Measurements from ENCODE around the gene TIMM10B. TPM values are rescaled to one million over a fixed set of nuclear protein-coding genes. Genes with fewer than 3 reads are reported as not detected.
A peak's percentile ranks its signal among the peaks of the same experiment; 100 is the strongest.

TIMM10B gene
- total and polyA plus RNA-seq, 10 donors: 10.7 to 71.3 (median 40.6) TPM

- TF ChIP-seq, protein P1, sequence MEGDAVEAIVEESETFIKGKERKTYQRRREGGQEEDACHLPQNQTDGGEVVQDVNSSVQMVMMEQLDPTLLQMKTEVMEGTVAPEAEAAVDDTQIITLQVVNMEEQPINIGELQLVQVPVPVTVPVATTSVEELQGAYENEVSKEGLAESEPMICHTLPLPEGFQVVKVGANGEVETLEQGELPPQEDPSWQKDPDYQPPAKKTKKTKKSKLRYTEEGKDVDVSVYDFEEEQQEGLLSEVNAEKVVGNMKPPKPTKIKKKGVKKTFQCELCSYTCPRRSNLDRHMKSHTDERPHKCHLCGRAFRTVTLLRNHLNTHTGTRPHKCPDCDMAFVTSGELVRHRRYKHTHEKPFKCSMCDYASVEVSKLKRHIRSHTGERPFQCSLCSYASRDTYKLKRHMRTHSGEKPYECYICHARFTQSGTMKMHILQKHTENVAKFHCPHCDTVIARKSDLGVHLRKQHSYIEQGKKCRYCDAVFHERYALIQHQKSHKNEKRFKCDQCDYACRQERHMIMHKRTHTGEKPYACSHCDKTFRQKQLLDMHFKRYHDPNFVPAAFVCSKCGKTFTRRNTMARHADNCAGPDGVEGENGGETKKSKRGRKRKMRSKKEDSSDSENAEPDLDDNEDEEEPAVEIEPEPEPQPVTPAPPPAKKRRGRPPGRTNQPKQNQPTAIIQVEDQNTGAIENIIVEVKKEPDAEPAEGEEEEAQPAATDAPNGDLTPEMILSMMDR (IDR thresholded peaks at IDR 0.05 in 8 of 11, conservative IDR thresholded peaks at IDR 0.05 in 3 of 11): no peak
- no peak for TF ChIP-seq POLR2AphosphoS5 (IDR thresholded peaks at IDR 0.05)
- TF ChIP-seq POLR2A (IDR thresholded peaks at IDR 0.05): no peak
- H3K27ac ChIP-seq: no peak overlapping the region
- 91 to 100% (median 95%) methylated on average over 2 of the region's 2 CpGs for WGBS, 5 donors
Observed at GRCh38 chr11:6453152-6453551, 28.1 kb upstream of the TIMM10B start.

DNA sequence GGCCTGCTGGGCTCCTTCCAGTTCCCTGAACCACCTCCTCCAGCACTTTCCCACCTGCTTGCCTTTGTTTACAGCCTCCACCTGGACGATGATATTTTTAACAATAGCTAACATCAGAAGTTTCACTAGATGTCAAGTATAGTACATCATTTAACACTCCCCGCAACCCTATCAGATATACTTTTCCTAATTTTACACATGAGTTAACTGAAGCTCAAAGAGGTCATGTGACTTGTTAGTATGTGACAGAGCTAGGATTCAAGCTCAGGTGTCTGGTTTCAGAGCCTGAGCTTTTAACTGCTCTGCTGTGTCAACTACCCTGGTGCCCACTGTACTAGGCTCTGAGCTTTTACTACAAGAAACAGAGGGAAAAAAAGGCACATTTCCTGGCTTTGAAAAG lies 26.2 kb upstream of the TIMM10B start:
- WGBS, 5 donors: 69 to 99% (median 93%) methylated on average over 2 of the region's 2 CpGs
- intact Hi-C loops (cut with DNase I; ENCODE audit: low total_unique reads): no loop called here
- DNase-seq: no peak
- no peaks in the 10 kb centered on the region for H3K4me1 ChIP-seq
- no peak for TF ChIP-seq POLR2AphosphoS5 (IDR thresholded peaks at IDR 0.05)
- TF ChIP-seq, protein P1 (IDR thresholded peaks at IDR 0.05 in 8 of 11, conservative IDR thresholded peaks at IDR 0.05 in 3 of 11): no peak
- TF ChIP-seq POLR2A (IDR thresholded peaks at IDR 0.05): no peak
- no peak overlapping the region for H3K27ac ChIP-seq
- peaks cover 0 to 100% (median 61%) of the 10 kb centered on the region in 6 donors for H3K36me3 ChIP-seq
- H3K4me3 ChIP-seq: no peak overlapping the region
- no peaks in the 10 kb centered on the region for H3K27me3 ChIP-seq (replicated peaks in 1 of 7)
- H3K9me3 ChIP-seq: no peaks in the 10 kb centered on the region

More at GRCh38 chr11:6453152-6453551, 28.1 kb upstream of the TIMM10B start:
- Histone ChIP-seq H3K4me1 (no peaks in the 10 kb centered on the region), H3K27me3 (replicated peaks in 1 of 7) (no peaks in the 10 kb centered on the region), H3K36me3 (peaks cover 0 to 100% (median 78%) of the 10 kb centered on the region in 6 donors), H3K4me3 (no peak overlapping the region), H3K9me3 (no peaks in the 10 kb centered on the region)
- DNase-seq: no peak
- intact Hi-C loops (cut with DNase I; ENCODE audit: low total_unique reads): no loop called here

- intact Hi-C loops (cut with DNase I; ENCODE audit: low total_unique reads): no loop called here
- H3K9me3 ChIP-seq: no peaks in the 10 kb centered on the region
- H3K36me3 ChIP-seq: peaks cover 0 to 99% (median 49%) of the 10 kb centered on the region in 6 donors
- TF ChIP-seq POLR2AphosphoS5 (IDR thresholded peaks at IDR 0.05) (peak in 1 of 3 donors; percentile 33), POLR2A (IDR thresholded peaks at IDR 0.05) (no peak)
- TF ChIP-seq, protein P1 (IDR thresholded peaks at IDR 0.05 in 8 of 11, conservative IDR thresholded peaks at IDR 0.05 in 3 of 11): no peak
- no peak overlapping the region for H3K27ac ChIP-seq
- H3K27me3 ChIP-seq (replicated peaks in 1 of 7): no peaks in the 10 kb centered on the region
- 95 to 97% (median 97%) methylated on average over 21 to 56 of the region's 56 CpGs for WGBS, 5 donors
- DNase-seq: no peak
- H3K4me3 ChIP-seq: no peak overlapping the region
- no peaks in the 10 kb centered on the region for H3K4me1 ChIP-seq
Observed at GRCh38 chr11:6456361-6457073, 24.8 kb upstream of the TIMM10B start.

- Histone ChIP-seq H3K36me3 (peaks cover 0 to 95% (median 47%) of the 10 kb centered on the region in 6 donors), H3K4me3 (no peak overlapping the region), H3K27ac (no peak overlapping the region), H3K27me3 (replicated peaks in 1 of 7) (no peaks in the 10 kb centered on the region), H3K9me3 (no peaks in the 10 kb centered on the region), H3K4me1 (no peaks in the 10 kb centered on the region)
- WGBS, 5 donors: 94 to 98% (median 95%) methylated on average over 26 of the region's 26 CpGs
- no peak for DNase-seq
- intact Hi-C loops (cut with DNase I; ENCODE audit: low total_unique reads): no loop called here
- TF ChIP-seq POLR2AphosphoS5 (IDR thresholded peaks at IDR 0.05) (no peak), POLR2A (IDR thresholded peaks at IDR 0.05) (no peak)
- TF ChIP-seq, protein P1 (IDR thresholded peaks at IDR 0.05 in 8 of 11, conservative IDR thresholded peaks at IDR 0.05 in 3 of 11): no peak
Observed at GRCh38 chr11:6457581-6458320, 23.6 kb upstream of the TIMM10B start.

Data from spleen (tissue), 11 donors.